GM19467 (cell line): ENCODE data around the gene TRIM9.

Experiments used
- ATAC-seq: cut with Tn5 transposase; IDR thresholded peaks from one replicate; pipeline ENCODE4 v1.9.1; 2021; ENCODE audit warnings: mild to moderate bottlenecking, moderate library complexity; ENCODE audit not compliant: unreplicated experiment

TRIM9 gene

DNA sequence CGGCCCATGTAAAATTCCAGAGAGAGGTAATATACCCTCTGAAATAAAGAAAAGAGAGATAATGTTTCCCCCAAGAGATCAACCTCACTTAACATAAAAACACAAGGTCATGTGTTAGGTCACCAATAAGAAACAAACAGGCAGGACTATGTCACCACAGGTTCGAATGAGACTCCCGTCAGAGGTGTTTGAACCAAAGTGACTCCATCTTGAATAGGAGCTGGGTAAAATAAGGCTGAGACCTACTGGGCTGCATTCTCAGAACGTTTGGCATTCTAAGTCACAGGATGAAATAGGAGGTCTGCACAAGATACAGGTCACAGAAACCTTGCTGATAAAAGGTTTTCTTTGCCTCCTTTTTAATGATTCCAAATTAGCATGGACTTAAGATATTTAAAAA lies 157.1 kb downstream of the TRIM9 start:
- ATAC-seq, result no peak

GRCh38 chr14:50937325-50937724 lies 157.6 kb downstream of the TRIM9 start:
- ATAC-seq, result no peak

DNA sequence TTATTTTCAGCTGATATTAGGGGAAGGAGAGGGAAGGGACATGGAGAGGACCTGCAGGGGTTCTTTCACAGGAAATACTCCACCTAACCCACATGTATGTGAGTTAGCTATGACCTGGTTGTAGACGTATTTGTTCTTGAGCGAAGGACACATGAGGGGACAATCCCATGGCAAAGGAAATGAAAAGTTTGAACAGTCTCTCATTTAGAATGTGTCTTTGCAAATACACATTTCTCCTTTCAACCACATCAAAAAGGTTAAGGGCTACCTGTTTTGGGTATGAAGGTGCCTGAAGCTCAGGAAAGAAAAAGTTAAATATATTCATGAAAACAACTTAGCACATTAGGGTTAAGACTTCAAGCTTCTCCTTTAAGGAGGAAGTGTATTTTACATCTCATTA lies 158.0 kb downstream of the TRIM9 start:
- ATAC-seq, result no peak

DNA sequence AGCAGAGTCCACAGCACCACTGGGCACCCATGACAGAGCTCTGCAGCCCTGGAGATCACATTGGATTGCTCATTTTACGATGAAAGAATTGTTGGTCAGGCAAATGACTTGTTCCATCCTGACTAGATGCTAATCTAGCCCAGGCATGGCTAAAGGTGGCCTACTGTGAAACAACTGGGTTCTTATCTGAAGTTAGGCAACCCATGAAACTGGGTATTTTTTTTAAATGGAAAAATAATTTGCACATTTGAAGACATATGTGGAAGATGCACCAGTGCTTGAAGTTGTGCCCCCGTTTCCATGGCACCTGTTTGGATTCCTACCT lies 158.9 kb downstream of the TRIM9 start:
- ATAC-seq, result no peak

DNA sequence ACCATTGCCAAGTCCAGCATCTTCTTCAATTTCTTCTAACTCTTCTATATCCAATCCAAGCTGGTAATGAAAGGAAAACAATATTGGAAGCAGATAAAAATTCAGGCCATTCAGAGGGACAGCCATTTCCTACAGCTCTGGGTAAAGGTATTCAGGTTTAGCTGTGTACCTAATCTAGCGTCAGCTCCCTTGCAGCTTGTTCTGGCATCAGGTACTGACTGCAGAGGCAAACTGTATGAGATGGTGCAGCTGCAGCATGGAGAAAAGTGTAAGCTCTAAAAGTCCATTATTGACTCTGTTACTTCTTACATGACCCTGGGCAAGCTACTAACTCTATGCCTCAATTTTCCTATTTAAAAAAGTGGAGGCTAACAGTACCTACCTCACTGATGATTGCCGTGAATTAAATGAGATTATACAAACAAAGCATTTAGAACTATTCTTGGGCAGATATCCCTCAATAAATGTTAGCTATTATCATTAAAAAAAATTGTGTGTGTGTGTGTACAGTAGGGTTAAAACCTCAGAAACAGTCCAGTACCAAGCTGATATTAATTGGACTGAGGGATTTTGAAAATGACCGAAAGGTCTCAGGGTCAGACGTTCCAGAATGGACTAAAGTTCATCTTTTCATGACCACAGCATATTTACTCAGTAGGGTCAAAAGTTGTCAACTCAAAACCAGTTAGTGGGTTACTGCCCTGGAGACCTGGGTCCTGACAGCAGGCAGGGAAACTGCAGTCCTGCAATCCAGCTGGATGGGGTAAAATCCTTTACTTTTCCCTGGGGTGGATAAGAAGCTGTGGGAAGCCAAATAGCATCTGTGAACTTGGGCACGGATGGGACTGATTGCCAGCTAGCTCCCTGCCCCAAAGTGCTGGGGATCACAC lies 159.5 kb downstream of the TRIM9 start:
- ATAC-seq, result no peak

GRCh38 chr14:50932592-50933495 lies 162.1 kb downstream of the TRIM9 start:
- no peak for ATAC-seq

DNA sequence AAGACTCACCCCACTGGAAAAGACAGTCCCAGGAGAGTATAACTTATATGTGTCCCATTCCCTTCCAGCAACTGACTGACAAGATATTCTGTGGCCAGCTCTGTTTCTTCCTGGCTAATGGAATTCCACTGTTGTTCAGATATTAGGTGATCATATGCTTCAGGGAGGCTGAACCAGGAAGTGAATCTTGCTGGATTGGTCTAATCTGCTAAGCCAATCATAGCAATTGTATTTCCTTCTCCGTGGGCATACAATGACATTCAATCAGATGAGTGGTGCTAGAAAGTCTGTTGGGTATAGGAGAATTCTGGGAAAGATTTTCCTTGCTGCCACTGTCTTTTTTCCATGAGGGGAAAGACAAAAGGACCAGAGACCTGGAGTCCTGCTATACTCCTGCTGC lies 162.7 kb downstream of the TRIM9 start:
- ATAC-seq, result no peak

DNA sequence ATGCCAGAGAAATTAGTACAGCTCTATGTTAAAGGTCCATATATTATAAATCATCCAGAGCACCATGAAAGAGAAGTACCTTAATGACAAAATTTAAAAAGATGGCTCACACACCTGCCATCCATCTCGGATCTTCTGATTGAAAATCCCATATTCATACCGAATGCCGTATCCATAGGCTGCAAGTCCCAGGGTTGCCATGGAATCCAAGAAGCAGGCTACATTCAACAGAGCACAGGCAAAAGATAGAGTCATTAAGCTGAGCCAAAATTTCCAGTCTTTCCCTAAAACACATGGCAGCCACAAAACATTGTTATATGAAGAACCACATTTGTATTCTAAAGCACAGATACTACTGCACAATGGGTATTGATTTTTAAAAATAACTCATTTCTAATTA lies 163.3 kb downstream of the TRIM9 start:
- ATAC-seq, result no peak

DNA sequence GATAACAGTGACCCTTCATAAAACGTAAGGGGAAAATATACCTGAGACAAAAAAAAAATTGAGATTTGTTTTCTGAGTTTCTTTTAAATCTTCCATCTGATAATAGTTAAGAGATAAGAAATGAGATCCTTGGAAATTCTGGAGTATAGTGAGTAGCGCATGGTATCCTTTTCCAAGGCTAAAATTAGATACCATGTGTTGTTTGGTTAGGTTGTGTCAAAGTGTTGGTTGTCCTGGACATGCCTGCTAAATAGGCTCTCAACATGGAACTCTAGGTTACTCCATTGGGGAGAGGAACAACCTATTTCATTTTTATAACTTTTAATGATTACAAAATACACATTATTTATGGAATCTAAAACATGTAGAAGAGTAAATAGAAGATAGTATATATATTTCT lies 165.4 kb downstream of the TRIM9 start:
- no peak for ATAC-seq

GRCh38 chr14:50928002-50928635 lies 166.8 kb downstream of the TRIM9 start:
- ATAC-seq, result no peak

- ATAC-seq, result no peak
These were observed 168.0 kb downstream of the TRIM9 start for GRCh38 chr14:50926851-50927386.
